ENCODE data around the gene CDK12.

Gene CDK12

GRCh38 chr17:39549747-39550573, 88.7 kb downstream of the CDK12 start:
- TF ChIP-seq CTCF (IDR thresholded peaks at IDR 0.05) = no peak

GRCh38 chr17:39551879-39552278, 90.6 kb downstream of the CDK12 start:
- no peak for TF ChIP-seq CTCF (IDR thresholded peaks at IDR 0.05)

- TF ChIP-seq CTCF (IDR thresholded peaks at IDR 0.05) = no peak
Observed at GRCh38 chr17:39553341-39553945, 92.2 kb downstream of the CDK12 start.

- TF ChIP-seq CTCF (IDR thresholded peaks at IDR 0.05) = no peak
Observed at GRCh38 chr17:39555368-39555767, 94.1 kb downstream of the CDK12 start.

GRCh38 chr17:39556423-39556822, 95.1 kb downstream of the CDK12 start:
- no peak for TF ChIP-seq CTCF (IDR thresholded peaks at IDR 0.05)

- TF ChIP-seq CTCF (IDR thresholded peaks at IDR 0.05) = no peak
Observed at GRCh38 chr17:39562395-39562794, 101.1 kb downstream of the CDK12 start.

GRCh38 chr17:39562976-39563375, 101.7 kb downstream of the CDK12 start:
- no peak for TF ChIP-seq CTCF (IDR thresholded peaks at IDR 0.05)

Data from LNCAP (cell line).